Heart left ventricle (tissue), 16 donors: ENCODE measurements around the gene RAB19. TPM values are rescaled to one million over a fixed set of nuclear protein-coding genes. Genes with fewer than 3 reads are reported as not detected.
"Not testable (repeated sequence)": the region's sequence is repeated elsewhere in the genome, so short reads cannot be mapped to it uniquely, and the experiment has no call there.

ENCODE experiments used
- ATAC-seq, 4 donors: fragments of 200-7000 bp; cut with Tn5 transposase; one replicate each; pipeline ENCODE4 v1.9.1; 2020 to 2022; ENCODE audit warnings: moderate library complexity in 4 of 4, mild to moderate bottlenecking in 3 of 4, moderate number of reproducible peaks in 1 of 4
- DNase-seq, 5 donors: peaks; one replicate each; pipeline ENCODE4 v3.0.0-alpha.2; 2020
- H3K27ac ChIP-seq, 12 donors: fragments of 200-600 bp; sonication (generic) in 4 of 12; one replicate each; pipeline versions ENCODE4 v1.5.0 to v1.8.0; 2016 to 2022; ENCODE audit warnings: mild to moderate bottlenecking in 2 of 12
- H3K27me3 ChIP-seq, 9 donors: fragments of 200-600 bp; sonication (generic) in 2 of 9; one replicate each; pipeline versions ENCODE4 v1.5.1 to v1.8.0; 2016 to 2022; ENCODE audit warnings: mild to moderate bottlenecking in 3 of 9
- H3K36me3 ChIP-seq, 9 donors: fragments of 200-600 bp; sonication (generic) in 2 of 9; one replicate each; pipeline versions ENCODE4 v1.5.0 to v1.8.0; 2018 to 2022; ENCODE audit warnings: mild to moderate bottlenecking in 2 of 9
- H3K4me1 ChIP-seq, 12 donors: fragments of 200-600 bp; sonication (generic) in 4 of 12; one replicate each; pipeline versions ENCODE4 v1.5.0 to v1.8.0; 2016 to 2022; ENCODE audit warnings: mild to moderate bottlenecking in 3 of 12
- H3K4me3 ChIP-seq, 12 donors: fragments of 200-600 bp; sonication (generic) in 4 of 12; one replicate each; pipeline versions ENCODE4 v1.5.0 to v1.8.0; 2017 to 2022; ENCODE audit warnings: mild to moderate bottlenecking in 9 of 12, moderate library complexity in 4 of 12
- H3K9me3 ChIP-seq, 12 donors: fragments of 200-600 bp; sonication (generic) in 4 of 12; one replicate each; pipeline versions ENCODE4 v1.5.0 to v1.8.0; 2016 to 2022; ENCODE audit warnings: mild to moderate bottlenecking in 1 of 12
- POLR2A ChIP-seq, 2 donors: fragments of 450-650 bp; IDR thresholded peaks; one replicate each; pipeline ENCODE4 v1.6.1; 2017; ENCODE audit warnings: antibody characterized with exemption in 2 of 2, mild to moderate bottlenecking in 2 of 2, moderate library complexity in 2 of 2
- WGBS, 4 donors: extraction: QIAGEN DNeasy Blood & Tissue Kit in 2 of 4; methylation state at CpG; one replicate each; pipeline versions ENCODE4 v1.1.5 to v1.1.7; 2013 to 2018; 5-methylcytosine and 5-hydroxymethylcytosine counted together
- intact Hi-C, 10 donors: fragments of 100-400 bp; cut with DNase I; formaldehyde crosslinking; loops; one replicate each; pipeline versions ENCODE4 v1.11.1 to v1.14.2; 2022
- polyA plus RNA-seq, 2 donors: library from polyadenylated mRNA; stranded (reverse); fragments of 200-250 nt; gene quantifications; one replicate each; pipeline ENCODE4 v1.2.3, GENCODE V29; 2013
- total RNA-seq, 9 donors: library from RNA; depleted of rRNA in 2 of 9; stranded (reverse); fragments of >200 nt in 2 of 9; fragmentation: NEBNext Ultra II Directional in 3 of 9; extraction: Animal tissue kit (Norgen Biotek cat#: 25700) in 3 of 9; gene quantifications; one replicate each; pipeline versions ENCODE4 v1.1.0 to v1.2.4, GENCODE V29; 2016 to 2023
- TF ChIP-seq, protein P1 (sequence below), 12 donors: fragments of 200-600 bp; sonication (generic) in 4 of 12; IDR thresholded peaks; one replicate each; pipeline versions ENCODE4 v1.5.0 to v1.8.0; 2018 to 2022; ENCODE audit warnings: antibody characterized with exemption in 12 of 12, mild to moderate bottlenecking in 5 of 12
- donor health status: ischemic (EF 13 %, LVEDD 7.1; RV severe dilation, severe dysfunction).
- donor health status: healthy with polysubstance abuse.
- donor health status: DM: no; HTN: yes; CAD: no.
- donor health status: DM: no; HTN: no; CAD: no.
- donor health status: ischemic (EF 25% LVEDD 6.9; RV normal size, moderate dysfunction).
- donor health status: ischemic (EF 25% LVEDD 5.7; RV mildly dilated, moderate dysfunction).
- donor health status: healthy.
- donor health status: DM: yes; HTN: yes; CAD: no.
- donor health status: ischemic (EF 35%, LVEDD 5.7; RV mildly dilated, moderate dysfunction).
- donor health status: nonischemic (EF 11% LVEDD 7.7; RV severe dilation, severe dysfunction).
- donor health status: DM: yes; HTN: yes; CAD: no.
- donor health status: PGD.
- donor health status: ischemic (EF 29% LVEDD 5.4; RV normal size, mild dysfunction).
- donor health status: nonischemic (EF 23%, LVEDD 6.1; RV moderate dilation, normal function).

Gene RAB19
- total and polyA plus RNA-seq, 11 donors = not detected

DNA sequence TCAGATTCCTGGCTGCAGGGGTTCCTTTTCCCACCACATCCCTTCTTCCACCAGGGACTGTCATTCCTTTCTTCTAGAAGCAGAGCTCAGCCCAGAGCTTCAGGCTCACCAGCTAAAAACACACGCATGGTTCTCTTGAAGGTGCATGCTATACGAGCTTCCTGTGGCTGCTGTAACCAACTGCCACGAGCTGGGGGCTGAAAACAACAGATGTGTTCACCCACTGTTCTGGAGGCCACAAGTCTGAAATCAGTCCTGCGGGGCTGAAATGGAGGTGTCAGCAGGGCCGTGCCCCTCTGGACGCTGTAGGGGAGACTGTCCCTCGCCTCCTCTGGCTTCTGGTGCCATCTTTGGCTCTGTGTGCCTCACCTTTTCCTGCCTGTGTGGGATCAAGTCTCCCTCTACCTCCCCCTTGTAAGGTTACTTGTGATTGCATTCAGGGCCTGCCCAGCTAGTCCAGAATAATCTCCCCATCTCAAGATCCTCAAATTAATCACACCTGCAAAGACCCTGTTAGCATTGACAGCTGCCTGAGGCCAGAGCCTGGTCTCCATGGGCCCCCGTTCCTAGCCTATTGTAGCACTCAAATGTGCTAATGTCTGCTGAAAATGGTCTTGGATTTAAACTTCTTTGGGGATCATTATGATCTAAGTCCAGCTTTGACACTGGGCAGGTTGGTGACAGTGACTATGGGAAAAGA is 13.7 kb downstream of the RAB19 start:
- Histone ChIP-seq H3K4me1 (no peaks in the 10 kb centered on the region), H3K9me3 (no peaks in the 10 kb centered on the region), H3K27me3 (no peaks in the 10 kb centered on the region), H3K27ac (no peak overlapping the region), H3K36me3 (no peaks in the 10 kb centered on the region), H3K4me3 (no peak overlapping the region)
- ATAC-seq (no peak), DNase-seq (no peak)
- no peak for TF ChIP-seq POLR2A (IDR thresholded peaks at IDR 0.05)
- TF ChIP-seq, protein P1, sequence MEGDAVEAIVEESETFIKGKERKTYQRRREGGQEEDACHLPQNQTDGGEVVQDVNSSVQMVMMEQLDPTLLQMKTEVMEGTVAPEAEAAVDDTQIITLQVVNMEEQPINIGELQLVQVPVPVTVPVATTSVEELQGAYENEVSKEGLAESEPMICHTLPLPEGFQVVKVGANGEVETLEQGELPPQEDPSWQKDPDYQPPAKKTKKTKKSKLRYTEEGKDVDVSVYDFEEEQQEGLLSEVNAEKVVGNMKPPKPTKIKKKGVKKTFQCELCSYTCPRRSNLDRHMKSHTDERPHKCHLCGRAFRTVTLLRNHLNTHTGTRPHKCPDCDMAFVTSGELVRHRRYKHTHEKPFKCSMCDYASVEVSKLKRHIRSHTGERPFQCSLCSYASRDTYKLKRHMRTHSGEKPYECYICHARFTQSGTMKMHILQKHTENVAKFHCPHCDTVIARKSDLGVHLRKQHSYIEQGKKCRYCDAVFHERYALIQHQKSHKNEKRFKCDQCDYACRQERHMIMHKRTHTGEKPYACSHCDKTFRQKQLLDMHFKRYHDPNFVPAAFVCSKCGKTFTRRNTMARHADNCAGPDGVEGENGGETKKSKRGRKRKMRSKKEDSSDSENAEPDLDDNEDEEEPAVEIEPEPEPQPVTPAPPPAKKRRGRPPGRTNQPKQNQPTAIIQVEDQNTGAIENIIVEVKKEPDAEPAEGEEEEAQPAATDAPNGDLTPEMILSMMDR (IDR thresholded peaks at IDR 0.05) = no peak
- intact Hi-C loops = no loop called here
- WGBS, 4 donors = 68 to 84% (median 79%) methylated on average over 6 to 8 of the region's 8 CpGs

DNA sequence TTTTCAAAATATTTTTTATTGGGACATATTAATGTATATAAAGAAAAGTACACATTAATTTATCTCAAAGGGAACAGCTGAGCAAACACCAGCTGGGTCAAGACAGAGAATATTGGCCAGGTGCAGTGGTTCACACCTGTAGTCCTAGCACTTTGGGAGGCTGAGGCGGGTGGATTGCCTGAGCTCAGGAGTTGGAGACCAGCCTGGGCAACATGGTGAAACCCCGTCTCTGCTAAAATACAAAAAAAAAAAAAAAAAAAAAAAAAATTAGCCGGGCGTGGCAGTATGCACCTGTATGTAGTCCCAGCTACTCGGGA is 14.3 kb downstream of the RAB19 start:
- H3K27me3 ChIP-seq, H3K4me3 ChIP-seq, H3K36me3 ChIP-seq, intact Hi-C loops, H3K9me3 ChIP-seq, H3K27ac ChIP-seq, H3K4me1 ChIP-seq, DNase-seq, ATAC-seq: not testable (repeated sequence)
- WGBS, 4 donors = 92 to 93% (median 92%) methylated on average over 5 of the region's 5 CpGs

DNA sequence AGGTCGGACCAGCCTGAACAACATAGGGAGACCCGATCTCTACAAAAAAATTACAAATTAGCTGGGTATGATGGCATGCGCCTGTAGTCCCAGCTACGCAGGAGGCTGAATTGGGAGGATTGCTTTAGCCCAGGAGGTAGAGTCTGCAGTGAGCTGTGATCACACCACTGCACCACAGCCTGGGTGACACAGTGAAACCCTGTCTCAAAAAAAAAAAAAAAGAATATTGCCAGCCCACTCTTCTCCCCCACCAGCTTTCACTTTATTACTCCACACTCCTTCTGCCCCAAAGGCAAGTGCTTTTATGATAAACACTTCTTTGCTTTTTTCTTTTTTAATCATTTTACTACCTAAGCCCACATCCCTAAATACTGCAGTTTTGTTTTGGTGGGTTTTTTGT is 14.8 kb downstream of the RAB19 start:
- Histone ChIP-seq H3K9me3 (no peaks in the 10 kb centered on the region), H3K4me3 (no peak overlapping the region), H3K27ac (no peak overlapping the region), H3K4me1 (no peaks in the 10 kb centered on the region), H3K36me3 (no peaks in the 10 kb centered on the region), H3K27me3 (no peaks in the 10 kb centered on the region)
- 87 to 93% (median 90%) methylated on average over 4 of the region's 4 CpGs for WGBS, 4 donors
- ATAC-seq (no peak), DNase-seq (no peak)
- TF ChIP-seq POLR2A (IDR thresholded peaks at IDR 0.05) = no peak
- TF ChIP-seq, protein P1 (IDR thresholded peaks at IDR 0.05) = no peak
- intact Hi-C loops = no loop called here

DNA sequence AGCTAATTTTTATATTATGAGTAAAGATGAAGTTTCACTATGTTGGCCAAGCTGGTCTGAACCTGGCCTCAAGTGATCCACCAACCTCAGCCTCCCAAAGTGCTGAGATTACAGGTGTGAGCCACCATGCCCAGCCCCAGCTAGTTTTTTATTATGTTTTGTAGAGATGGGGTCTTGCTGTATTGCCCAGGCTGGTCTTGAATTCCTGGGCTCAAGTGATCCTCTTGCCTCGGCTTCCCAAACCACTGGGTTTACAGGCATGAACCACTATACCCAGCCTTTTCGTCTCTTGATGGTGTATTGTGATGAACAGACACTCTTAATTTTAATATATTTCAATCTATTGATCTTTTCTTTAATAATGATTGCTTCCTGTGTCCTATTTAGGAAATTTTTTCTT is 17.7 kb downstream of the RAB19 start:
- Histone ChIP-seq H3K27me3 (no peaks in the 10 kb centered on the region), H3K36me3 (no peaks in the 10 kb centered on the region), H3K27ac (no peak overlapping the region), H3K4me1 (peaks cover 0 to 4% (median 0%) of the 10 kb centered on the region in 12 donors), H3K4me3 (no peak overlapping the region), H3K9me3 (no peaks in the 10 kb centered on the region)
- 93 to 96% (median 94%) methylated on average over 2 of the region's 2 CpGs for WGBS, 4 donors
- DNase-seq = no peak
- intact Hi-C loops = no loop called here
- no peak for TF ChIP-seq POLR2A (IDR thresholded peaks at IDR 0.05)
- TF ChIP-seq, protein P1 (IDR thresholded peaks at IDR 0.05) = no peak
- no peak for ATAC-seq

DNA sequence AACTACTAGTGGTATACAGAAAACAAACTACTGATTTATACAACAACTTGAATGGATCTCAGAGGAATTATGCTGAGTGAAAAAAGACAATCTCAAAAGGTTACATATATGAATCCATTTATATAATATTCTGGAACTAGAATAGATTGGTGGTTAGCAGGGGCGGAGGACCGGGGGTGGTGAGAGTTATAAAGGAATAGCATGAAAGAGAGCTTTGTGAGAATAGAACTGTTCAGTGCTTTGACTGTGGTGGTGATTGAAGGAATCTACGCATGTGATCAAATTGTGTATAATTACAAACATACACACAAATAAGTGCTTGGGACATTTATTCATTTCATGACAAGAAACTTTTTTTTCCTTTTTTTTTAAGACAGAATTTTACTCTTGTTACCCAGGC is 19.6 kb downstream of the RAB19 start:
- H3K4me3 ChIP-seq = no peak overlapping the region
- WGBS, 4 donors = 92 to 97% (median 93%) methylated on average over 3 of the region's 3 CpGs
- intact Hi-C loops = no loop called here
- H3K9me3 ChIP-seq = no peaks in the 10 kb centered on the region
- H3K27ac ChIP-seq = no peak overlapping the region
- H3K27me3 ChIP-seq = peaks cover 0 to 3% (median 0%) of the 10 kb centered on the region in 9 donors
- peaks cover 0 to 4% (median 0%) of the 10 kb centered on the region in 12 donors for H3K4me1 ChIP-seq
- no peaks in the 10 kb centered on the region for H3K36me3 ChIP-seq
- no peak for DNase-seq
- no peak for ATAC-seq
- TF ChIP-seq, protein P1 (IDR thresholded peaks at IDR 0.05) = no peak
- TF ChIP-seq POLR2A (IDR thresholded peaks at IDR 0.05) = no peak
